GM18519 (cell line): ENCODE data around the gene LRRC1.

Source experiments
- ATAC-seq: cut with Tn5 transposase; IDR thresholded peaks from one replicate; pipeline ENCODE4 v1.9.1; 2021; ENCODE audit warnings: mild to moderate bottlenecking, moderate library complexity; ENCODE audit not compliant: unreplicated experiment, low FRiP score

The LRRC1 gene

GRCh38 chr6:53945765-53946407 lies 151.1 kb downstream of the LRRC1 start:
- no peak for ATAC-seq

GRCh38 chr6:53947780-53948179 lies 153.0 kb downstream of the LRRC1 start:
- no peak for ATAC-seq

GRCh38 chr6:53951383-53951782 lies 156.6 kb downstream of the LRRC1 start:
- ATAC-seq, result no peak

GRCh38 chr6:53956068-53956711 lies 161.4 kb downstream of the LRRC1 start:
- ATAC-seq, result peak; percentile 61

- no peak for ATAC-seq
Measured at GRCh38 chr6:53956804-53957203, 162.0 kb downstream of the LRRC1 start.

GRCh38 chr6:53959717-53960116 lies 164.9 kb downstream of the LRRC1 start:
- no peak for ATAC-seq

GRCh38 chr6:53960311-53960710 lies 165.5 kb downstream of the LRRC1 start:
- no peak for ATAC-seq

GRCh38 chr6:53961679-53962370 lies 167.0 kb downstream of the LRRC1 start:
- no peak for ATAC-seq

GRCh38 chr6:53962646-53963045 lies 167.8 kb downstream of the LRRC1 start:
- ATAC-seq, result no peak

GRCh38 chr6:53967415-53967814 lies 172.6 kb downstream of the LRRC1 start:
- ATAC-seq, result no peak
